Caco-2 (cell line): Measurements from ENCODE around the gene PKDREJ. TPM values are rescaled to one million over a fixed set of nuclear protein-coding genes. Genes with fewer than 3 reads are reported as not detected.

Experiments
- BruUV-seq: library from RNA; stranded (reverse); fragments of 400-500 nt; replicated peaks from 2 replicates; lab custom pipeline; 2021; lab: Mats Ljungman, UMichigan
- CTCF ChIA-PET: fragments of 300-600 bp; sonication (Branson Sonifier 250); formaldehyde crosslinking; loops from one replicate; lab custom pipeline; 2022; ENCODE audit warnings: antibody characterized with exemption; lab: Charles Lee
- POLR2A ChIA-PET: fragments of 300-600 bp; sonication (Branson Sonifier 250); formaldehyde crosslinking; loops from one replicate; lab custom pipeline; 2022; ENCODE audit warnings: antibody characterized with exemption; lab: Charles Lee
- DNase-seq, 2 experiments: peaks; one replicate each; pipeline versions ENCODE4 v3.0.0 to v3.0.0-alpha.2; 2020 to 2022
- H3K27me3 ChIP-seq: replicated peaks from 2 replicates; pipeline ENCODE4 v1.6.0; 2011; ENCODE audit warnings: low read length; ENCODE audit not compliant: control insufficient read depth, insufficient read depth
- H3K36me3 ChIP-seq: 2 replicates; pipeline ENCODE4 v1.5.1; 2011; ENCODE audit warnings: low read length; ENCODE audit not compliant: control insufficient read depth, insufficient read depth
- H3K4me1 ChIP-seq: fragments of 250-450 bp; sonication (Bioruptor Pico); 2 replicates; pipeline ENCODE4 v1.5.1; 2020; ENCODE audit warnings: mild to moderate bottlenecking
- H3K4me3 ChIP-seq: 2 replicates; pipeline ENCODE4 v1.5.1; 2011; ENCODE audit warnings: low read depth, mild to moderate bottlenecking, control low read depth, low read length
- H3K9me3 ChIP-seq: fragments of 250-450 bp; sonication (Bioruptor Pico); 2 replicates; pipeline ENCODE4 v1.5.1; 2020; ENCODE audit warnings: mild to moderate bottlenecking, moderate library complexity
- H3K27ac Mint-ChIP-seq: one replicate; pipeline ENCODE4 v1.8.0; 2022; ENCODE audit warnings: mixed read lengths; ENCODE audit not compliant: unreplicated experiment
- H3K27me3 Mint-ChIP-seq: one replicate; pipeline ENCODE4 v1.8.0; 2022; ENCODE audit warnings: mixed read lengths; ENCODE audit not compliant: insufficient read depth, unreplicated experiment
- H3K36me3 Mint-ChIP-seq: one replicate; pipeline ENCODE4 v1.8.0; 2022; ENCODE audit warnings: mild to moderate bottlenecking, mixed read lengths; ENCODE audit not compliant: insufficient read depth, unreplicated experiment
- H3K4me1 Mint-ChIP-seq: one replicate; pipeline ENCODE4 v1.8.0; 2022; ENCODE audit warnings: low read depth, mixed read lengths; ENCODE audit not compliant: unreplicated experiment
- H3K4me3 Mint-ChIP-seq: one replicate; pipeline ENCODE4 v1.8.0; 2022; ENCODE audit warnings: mild to moderate bottlenecking, moderate library complexity, mixed read lengths; ENCODE audit not compliant: unreplicated experiment
- H3K9me3 Mint-ChIP-seq: one replicate; pipeline ENCODE4 v1.8.0; 2022; ENCODE audit warnings: mixed read lengths; ENCODE audit not compliant: unreplicated experiment
- CTCF ChIP-seq, 2 experiments: fragments of 200-600 bp in 1 of 2; IDR thresholded peaks; 1 replicate in 1 of 2; 2 replicates in 1 of 2; pipeline versions ENCODE4 v1.5.1 to v1.8.0; 2011 to 2022; ENCODE audit warnings: antibody characterized with exemption in 1 of 2, control low read depth in 1 of 2, inconsistent platforms in 1 of 2, low read depth in 1 of 2, low read length in 1 of 2, mild to moderate bottlenecking in 1 of 2, moderate library complexity in 1 of 2; ENCODE audit not compliant: insufficient read depth in 1 of 2, severe bottlenecking in 1 of 2, unreplicated experiment in 1 of 2
- intact Hi-C: fragments of 100-400 bp; cut with micrococcal nuclease; formaldehyde crosslinking; loops from one replicate; pipeline ENCODE4 v1.10.0; 2022; ENCODE audit not compliant: unreplicated experiment
- total RNA-seq: library from RNA; stranded (reverse); gene quantifications from 2 replicates; pipeline ENCODE4 v1.2.3, GENCODE V29; 2022

Gene PKDREJ
- total RNA-seq, 1 experiment from 2014 or later: not detected

DNA sequence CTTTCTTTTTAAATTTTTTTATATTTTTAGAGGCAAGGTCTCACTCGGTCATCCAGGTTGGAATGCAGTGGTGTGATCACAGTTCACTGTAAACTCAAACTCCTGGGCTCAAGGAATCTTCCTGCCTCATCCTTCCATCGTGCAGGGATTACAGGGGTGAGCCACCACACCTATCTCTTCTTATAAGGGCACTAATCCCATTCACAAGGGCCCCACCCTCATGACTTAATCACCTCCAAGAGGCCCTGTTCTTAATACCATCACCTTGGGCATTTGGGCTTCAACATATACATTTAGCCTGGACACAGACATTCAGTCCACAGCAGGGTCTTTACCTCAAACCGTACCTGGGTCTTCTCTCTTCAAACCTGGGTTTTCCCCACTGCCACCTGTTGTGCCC lies 29.0 kb upstream of the PKDREJ start:
- Mint-ChIP-seq H3K4me1 (peaks cover 10% of the 10 kb centered on the region), H3K27me3 (no peaks in the 10 kb centered on the region), H3K9me3 (no peaks in the 10 kb centered on the region), H3K4me3 (no peak overlapping the region), H3K36me3 (peaks cover 43% of the 10 kb centered on the region), H3K27ac (no peak overlapping the region)
- intact Hi-C loops: no loop called here
- BruUV-seq: no TSS peak
- H3K9me3 ChIP-seq: no peaks in the 10 kb centered on the region
- CTCF ChIA-PET: no interaction called here
- TF ChIP-seq CTCF (IDR thresholded peaks at IDR 0.05; ENCODE audit: insufficient read depth in 1 of 2, low read depth in 1 of 2, low read length in 1 of 2, severe bottlenecking in 1 of 2, unreplicated experiment in 1 of 2): no peak
- peaks cover 2% of the 10 kb centered on the region for H3K36me3 ChIP-seq
- H3K4me1 ChIP-seq: peaks cover 8% of the 10 kb centered on the region; the same call in 1 of the 2 replicates
- DNase-seq: no peak
- POLR2A ChIA-PET: no interaction called here
- H3K27me3 ChIP-seq: no peaks in the 10 kb centered on the region
- no peak overlapping the region for H3K4me3 ChIP-seq

DNA sequence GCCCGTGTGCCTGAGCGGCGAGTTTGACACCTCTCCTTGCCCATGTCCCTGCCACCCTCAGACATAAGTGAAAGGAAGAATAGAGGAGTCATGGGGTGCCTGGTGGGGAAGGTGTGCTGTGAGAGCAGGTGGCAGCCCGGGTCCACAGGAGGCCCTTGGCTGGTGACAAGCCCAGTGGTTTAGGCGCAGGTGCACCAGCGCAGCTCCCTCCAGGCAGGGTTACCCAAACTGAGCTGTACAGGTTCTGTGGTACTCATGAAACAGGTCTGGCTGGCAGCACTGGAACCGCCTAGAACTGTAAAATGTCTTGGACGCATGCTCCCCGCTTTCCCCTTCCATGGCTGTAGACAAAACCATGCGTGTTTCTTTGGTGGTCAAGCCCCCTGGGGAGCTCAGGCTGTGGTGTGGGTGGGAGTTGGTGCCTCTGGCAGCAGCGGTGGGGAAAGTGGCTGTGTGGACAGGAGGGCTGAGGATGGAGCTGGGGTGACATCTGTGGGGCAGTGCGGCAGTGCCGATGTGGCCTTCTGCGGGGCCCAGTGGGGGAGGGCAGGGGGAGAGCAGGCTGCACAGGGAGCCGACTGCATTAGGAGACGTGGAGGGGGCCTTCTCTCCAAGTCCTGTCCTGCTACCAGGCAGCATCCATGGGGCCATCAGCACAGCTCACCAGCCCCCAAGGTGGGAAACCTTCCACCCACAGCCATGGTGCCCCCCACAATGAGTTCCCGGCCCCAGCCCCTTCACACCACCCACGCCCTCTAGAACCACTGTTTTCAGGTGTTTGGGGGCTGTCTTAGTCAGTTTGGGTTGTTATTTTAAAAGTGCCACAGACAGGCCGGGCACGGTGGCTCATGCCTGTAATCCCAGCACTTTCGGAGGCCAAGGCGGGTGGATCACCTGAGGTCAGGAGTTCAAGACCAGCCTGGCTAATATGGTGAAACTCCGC lies 28.0 kb upstream of the PKDREJ start:
- ChIA-PET POLR2A (no interaction called here), CTCF (no interaction called here)
- H3K4me1 Mint-ChIP-seq: peaks cover 9% of the 10 kb centered on the region
- no peak for TF ChIP-seq CTCF (IDR thresholded peaks at IDR 0.05; ENCODE audit: insufficient read depth in 1 of 2, low read depth in 1 of 2, low read length in 1 of 2, severe bottlenecking in 1 of 2, unreplicated experiment in 1 of 2)
- H3K27ac Mint-ChIP-seq: no peak overlapping the region
- Histone ChIP-seq H3K9me3 (no peaks in the 10 kb centered on the region), H3K27me3 (no peaks in the 10 kb centered on the region), H3K4me3 (no peak overlapping the region), H3K36me3 (peaks cover 3% of the 10 kb centered on the region), H3K4me1 (peaks cover 8% of the 10 kb centered on the region; the same call in 1 of the 2 replicates)
- no peaks in the 10 kb centered on the region for H3K27me3 Mint-ChIP-seq
- H3K9me3 Mint-ChIP-seq: no peaks in the 10 kb centered on the region
- H3K36me3 Mint-ChIP-seq: peaks cover 42% of the 10 kb centered on the region
- H3K4me3 Mint-ChIP-seq: no peak overlapping the region
- intact Hi-C loops: no loop called here
- no TSS peak for BruUV-seq
- DNase-seq: no peak

GRCh38 chr22:46290121-46290842 lies 27.1 kb upstream of the PKDREJ start:
- H3K27ac Mint-ChIP-seq: peak overlapping the region; percentile 17

More at GRCh38 chr22:46290121-46290842, 27.1 kb upstream of the PKDREJ start:
- Mint-ChIP-seq H3K4me1 (peaks cover under 1% of the 10 kb centered on the region), H3K27me3 (no peaks in the 10 kb centered on the region), H3K36me3 (peaks cover 49% of the 10 kb centered on the region), H3K4me3 (no peak overlapping the region), H3K9me3 (no peaks in the 10 kb centered on the region)
- no peak for TF ChIP-seq CTCF (IDR thresholded peaks at IDR 0.05; ENCODE audit: insufficient read depth in 1 of 2, low read depth in 1 of 2, low read length in 1 of 2, severe bottlenecking in 1 of 2, unreplicated experiment in 1 of 2)
- intact Hi-C loops: no loop called here
- POLR2A ChIA-PET: no interaction called here
- Histone ChIP-seq H3K9me3 (no peaks in the 10 kb centered on the region), H3K4me3 (no peak overlapping the region), H3K27me3 (no peaks in the 10 kb centered on the region), H3K36me3 (peaks cover 3% of the 10 kb centered on the region), H3K4me1 (peaks cover 2% of the 10 kb centered on the region; the same call in 1 of the 2 replicates)
- BruUV-seq: no TSS peak
- no peak for DNase-seq
- CTCF ChIA-PET: no interaction called here
